IMR-90 (cell line): ENCODE measurements around the gene KLF11.

ENCODE experiments used
- CEBPB ChIP-seq: IDR thresholded peaks from 2 replicates; pipeline ENCODE4 v1.6.1; 2012; ENCODE audit warnings: low read depth, low read length, improper control_type of control experiment
- CHD1 ChIP-seq: IDR thresholded peaks from 2 replicates; pipeline ENCODE4 v1.6.1; 2012; ENCODE audit warnings: low read depth, low read length, improper control_type of control experiment
- CTCF ChIP-seq: conservative IDR thresholded peaks from 2 replicates; pipeline ENCODE4 v1.5.1; 2012; ENCODE audit warnings: mild to moderate bottlenecking, low read depth, low read length, improper control_type of control experiment
- ELK1 ChIP-seq: fragments of 150-350 bp; IDR thresholded peaks from 2 replicates; pipeline ENCODE4 v1.6.1; 2016; ENCODE audit warnings: low read depth, mild to moderate bottlenecking, low read length, moderate library complexity, borderline replicate concordance
- FOS ChIP-seq: fragments of 150-350 bp; IDR thresholded peaks from 2 replicates; pipeline ENCODE4 v1.6.1; 2016; ENCODE audit warnings: low read depth, low read length
- MAZ ChIP-seq: IDR thresholded peaks from 2 replicates; pipeline ENCODE4 v1.6.1; 2012; ENCODE audit warnings: low read depth, mild to moderate bottlenecking, low read length, improper control_type of control experiment, moderate library complexity, borderline replicate concordance
- POLR2A ChIP-seq: IDR thresholded peaks from 2 replicates; pipeline ENCODE4 v1.6.1; 2012; ENCODE audit warnings: mild to moderate bottlenecking, low read depth, low read length
- RAD21 ChIP-seq: IDR thresholded peaks from 2 replicates; pipeline ENCODE4 v1.6.1; 2012; ENCODE audit warnings: low read length, improper control_type of control experiment
- SMC3 ChIP-seq: fragments of 150-350 bp; IDR thresholded peaks from 2 replicates; pipeline ENCODE4 v1.6.1; 2016; ENCODE audit warnings: low read depth, mild to moderate bottlenecking, antibody characterized with exemption, low read length, moderate library complexity
- USF2 ChIP-seq: fragments of 150-350 bp; IDR thresholded peaks from 2 replicates; pipeline ENCODE4 v1.6.1; 2017; ENCODE audit warnings: mild to moderate bottlenecking, antibody characterized with exemption, low read length, low read depth

- TF ChIP-seq POLR2A (no peak), CTCF (no peak), FOS (no peak), SMC3 (no peak), CHD1 (no peak), MAZ (no peak), RAD21 (no peak), CEBPB (no peak), USF2 (no peak), ELK1 (no peak)
Observed at GRCh38 chr2:10038123-10038522, 5.2 kb upstream of the KLF11 start.
